HepG2 (cell line): ENCODE results near the gene LYZL6. TPM values are rescaled to one million over a fixed set of nuclear protein-coding genes. Genes with fewer than 3 reads are reported as not detected.

Experiments
- ATAC-seq: fragments of 200-7000 bp; cut with Tn5 transposase; 3 replicates; pipeline ENCODE4 v1.9.1; 2020; ENCODE audit warnings: mild to moderate bottlenecking, moderate library complexity
- BruUV-seq: library from RNA; stranded (reverse); fragments of 400-500 nt; replicated peaks from 2 replicates; lab custom pipeline; 2021; lab: Mats Ljungman, UMichigan
- CTCF ChIA-PET: fragments of 300-600 bp; formaldehyde crosslinking; extraction: SDS; loops from one replicate; lab custom pipeline; 2021; ENCODE audit warnings: low total read pairs, inconsistent platforms, low intra/inter-chr PET ratio; lab: Yijun Ruan, JAX
- POLR2A ChIA-PET: fragments of 350-600 bp; sonication (Branson Sonifier 250); formaldehyde crosslinking; loops from one replicate; lab custom pipeline; 2020; ENCODE audit warnings: antibody characterized with exemption, inconsistent platforms; lab: Yijun Ruan, JAX
- DNase-seq: peaks from one replicate; pipeline ENCODE4 v3.0.0-alpha.2; 2015; ENCODE audit warnings: low spot score
- FAIRE-seq: peaks from 3 replicates; lab custom pipeline; 2011; peaks lifted over from hg19 to GRCh38; lab: Jason Lieb, UNC
- H2AFZ ChIP-seq: one replicate; pipeline ENCODE4 v1.6.1; 2011; ENCODE audit warnings: low read length, inconsistent platforms
- H3K27ac ChIP-seq: fragments of 300-600 bp; 3 replicates; pipeline ENCODE4 v1.8.0; 2011; ENCODE audit warnings: mixed run types, mild to moderate bottlenecking, mixed read lengths, low read length, inconsistent platforms; ENCODE audit not compliant: insufficient read depth; ENCODE audit errors: extremely low read length
- H3K27me3 ChIP-seq, 2 experiments: fragments of 200-600 bp in 1 of 2; 2 replicates in 1 of 2; 3 replicates in 1 of 2; pipeline versions ENCODE4 v1.6.0 to v1.8.0; 2011; ENCODE audit warnings: low read length in 2 of 2, mild to moderate bottlenecking in 2 of 2, moderate library complexity in 2 of 2, inconsistent platforms in 1 of 2; ENCODE audit not compliant: insufficient read depth in 2 of 2, control insufficient read depth in 1 of 2
- H3K36me3 ChIP-seq, 2 experiments: fragments of 200-600 bp in 1 of 2; replicated peaks in 1 of 2; 2 replicates in 1 of 2; 3 replicates in 1 of 2; pipeline versions ENCODE4 v1.5.1 to v1.8.0; 2011; ENCODE audit warnings: low read length in 2 of 2, inconsistent platforms in 1 of 2; ENCODE audit not compliant: insufficient read depth in 2 of 2, control insufficient read depth in 1 of 2
- H3K4me1 ChIP-seq: 2 replicates; pipeline ENCODE4 v1.5.1; 2012; ENCODE audit warnings: low read length, inconsistent platforms; ENCODE audit not compliant: insufficient read depth
- H3K4me2 ChIP-seq: 2 replicates; pipeline ENCODE4 v1.6.0; 2011; ENCODE audit warnings: low read depth, low read length, inconsistent platforms
- H3K4me3 ChIP-seq, 3 experiments: fragments of 200-600 bp in 1 of 3; sonication (generic), shearing (Covaris generic) in 1 of 3; replicated peaks in 1 of 3; 2 replicates each; pipeline ENCODE4 v1.5.1; 2011 to 2016; ENCODE audit warnings: low read length in 3 of 3, inconsistent platforms in 2 of 3, low read depth in 2 of 3, mild to moderate bottlenecking in 2 of 3, control low read depth in 1 of 3, mixed read lengths in 1 of 3; ENCODE audit not compliant: insufficient read depth in 1 of 3
- H3K79me2 ChIP-seq: one replicate; pipeline ENCODE4 v1.6.1; 2011; ENCODE audit warnings: low read length, inconsistent platforms; ENCODE audit not compliant: insufficient read depth
- H3K9ac ChIP-seq: 2 replicates; pipeline ENCODE4 v1.6.0; 2011; ENCODE audit warnings: mild to moderate bottlenecking, low read depth, low read length, inconsistent platforms; ENCODE audit not compliant: insufficient read depth
- H3K9me3 ChIP-seq: 2 replicates; pipeline ENCODE4 v1.5.1; 2012; ENCODE audit warnings: mild to moderate bottlenecking, low read length
- H4K20me1 ChIP-seq: 2 replicates; pipeline ENCODE4 v1.6.0; 2011; ENCODE audit warnings: inconsistent platforms, mild to moderate bottlenecking, low read length, moderate library complexity; ENCODE audit not compliant: insufficient read depth
- FUBP1 ChIP-seq: sonication (generic); formaldehyde crosslinking; IDR thresholded peaks from 2 replicates; pipeline ENCODE4 v1.5.1; 2020; ENCODE audit warnings: missing genetic modification reagents, mild to moderate bottlenecking, borderline replicate concordance
- MXD1 ChIP-seq: sonication (generic); formaldehyde crosslinking; IDR thresholded peaks from 2 replicates; pipeline ENCODE4 v1.4.0; 2020; ENCODE audit warnings: mild to moderate bottlenecking, missing genetic modification reagents
- NFYC ChIP-seq: IDR thresholded peaks from 2 replicates; pipeline ENCODE4 v1.6.1; 2016; ENCODE audit warnings: missing genetic modification reagents, missing compliant biosample characterization
- RAD51 ChIP-seq: fragments of 450-650 bp; IDR thresholded peaks from 2 replicates; pipeline ENCODE4 v1.6.1; 2016; ENCODE audit warnings: borderline replicate concordance
- ZBTB26 ChIP-seq: IDR thresholded peaks from 2 replicates; pipeline ENCODE4 v1.6.1; 2016; ENCODE audit warnings: missing compliant biosample characterization, missing genetic modification reagents, borderline replicate concordance
- ZNF609 ChIP-seq: sonication (generic); formaldehyde crosslinking; IDR thresholded peaks from 2 replicates; pipeline ENCODE4 v1.4.0; 2020; ENCODE audit warnings: mild to moderate bottlenecking, missing genetic modification reagents, borderline replicate concordance
- ZXDC ChIP-seq: sonication (generic); formaldehyde crosslinking; IDR thresholded peaks from 2 replicates; pipeline ENCODE4 v1.5.0; 2020; ENCODE audit warnings: mild to moderate bottlenecking, missing genetic modification reagents
- WGBS: methylation state at CpG from one replicate; pipeline ENCODE4 v1.1.6; 2017; ENCODE audit warnings: low lambda C conversion rate; 5-methylcytosine and 5-hydroxymethylcytosine counted together
- in situ Hi-C: cut with HindIII; loops from 2 replicates; pipeline ENCODE4 v1.10.0; 2017; ENCODE audit warnings: low pct_unique_long_range_greater_than_20kb; ENCODE audit not compliant: extremely low pct_ligation_motif_present
- intact Hi-C: fragments of 100-400 bp; cut with micrococcal nuclease; formaldehyde crosslinking; loops from one replicate; pipeline ENCODE4 v1.10.0; 2022; ENCODE audit not compliant: unreplicated experiment
- polyA plus RNA-seq, 8 experiments: library from polyadenylated mRNA; depleted of rRNA in 3 of 8; stranded (reverse) in 7 of 8; unstranded in 1 of 8; fragments of >200 nt; fragmentation: Illumina TruSeq in 4 of 8; extraction: Trizol in 4 of 8; gene quantifications; 2 replicates each; pipeline versions ENCODE4 v1.2.1 to v1.2.3, GENCODE V29; 2011 to 2016; ENCODE audit warnings: low read depth in 4 of 8, missing spikeins in 1 of 8, mixed read lengths in 1 of 8; ENCODE audit not compliant: insufficient read depth in 1 of 8
- total RNA-seq, 5 experiments: library from RNA; depleted of rRNA; stranded (reverse); fragments of >200 nt; fragmentation: Illumina TruSeq; extraction: Trizol; gene quantifications; 2 replicates each; pipeline ENCODE4 v1.2.3, GENCODE V29; 2016; ENCODE audit warnings: low read depth in 1 of 5

Gene LYZL6
- total and polyA plus RNA-seq, 2 of the 13 experiments (the other 11 are each of a cell fraction or from before 2014, with no cell fraction given) = not detected

GRCh38 chr17:35965272-35965671 lies 21.8 kb upstream of the LYZL6 start:
- Histone ChIP-seq H3K9me3 (no peaks in the 10 kb centered on the region), H3K4me3 (no peak overlapping the region), H3K4me1 (peaks cover 24% of the 10 kb centered on the region), H3K27me3 (no peaks in the 10 kb centered on the region), H3K27ac (no peak overlapping the region), H3K36me3 (no peaks in the 10 kb centered on the region), H3K9ac (no peak overlapping the region), H2AFZ (peak overlapping the region; percentile 68), H3K4me2 (no peak overlapping the region), H4K20me1 (no peaks in the 10 kb centered on the region), H3K79me2 (no peaks in the 10 kb centered on the region)
- CTCF ChIA-PET = no interaction called here
- DNase-seq (no peak), ATAC-seq (no peak), FAIRE-seq (no peak)
- no peak for TF ChIP-seq FUBP1 (CRISPR knock-in tag)
- no peak for TF ChIP-seq ZNF609
- no peak for TF ChIP-seq ZBTB26 (CRISPR knock-in tag)
- no peak for TF ChIP-seq ZXDC (CRISPR knock-in tag)
- TF ChIP-seq NFYC = no peak
- TF ChIP-seq MXD1 (CRISPR knock-in tag) = no peak
- TF ChIP-seq RAD51 = no peak
- no TSS peak for BruUV-seq
- POLR2A ChIA-PET = no interaction called here
- in situ Hi-C loops (loop anchor here (25.0 kb wide), 1 partner anchor 522 kb away; the partner anchor contains the start of gene ZNHIT3), intact Hi-C loops (no loop called here)
- 79% methylated on average over 7 of the region's 7 CpGs for WGBS
